Suprapubic skin (tissue), 3 donors: ENCODE measurements around the gene GALNT9.

Source experiments
- CTCF ChIP-seq, 2 donors: fragments of 200-600 bp in 1 of 2; fragments of 450-650 bp in 1 of 2; sonication (generic) in 1 of 2; IDR thresholded peaks; one replicate each; pipeline ENCODE4 v1.5.1; 2016 to 2019; ENCODE audit warnings: antibody characterized with exemption in 2 of 2, mild to moderate bottlenecking in 1 of 2, moderate library complexity in 1 of 2
- POLR2A ChIP-seq, 2 donors: fragments of 450-650 bp; IDR thresholded peaks; one replicate each; pipeline ENCODE4 v1.6.1; 2017; ENCODE audit warnings: antibody characterized with exemption in 2 of 2, mild to moderate bottlenecking in 2 of 2, moderate library complexity in 2 of 2

- TF ChIP-seq POLR2A (IDR thresholded peaks at IDR 0.05) (no peak), CTCF (IDR thresholded peaks at IDR 0.05) (no peak)
Observed at GRCh38 chr12:132164426-132164825, 165.0 kb downstream of the GALNT9 start.
